Endothelial cell of hepatic sinusoid (primary cell): Measurements from ENCODE around the gene IGLL1.

Source experiments
- in situ Hi-C: cut with HindIII; loops from 2 replicates; pipeline ENCODE4 v1.10.0; 2017; ENCODE audit warnings: low sequenced_read_pairs

Gene IGLL1

GRCh38 chr22:23530766-23531282 lies 49.3 kb downstream of the IGLL1 start:
- in situ Hi-C loops = no loop called here

- in situ Hi-C loops = no loop called here
These were observed 50.0 kb downstream of the IGLL1 start for GRCh38 chr22:23530106-23530505.

- in situ Hi-C loops = no loop called here
These were observed 50.7 kb downstream of the IGLL1 start for GRCh38 chr22:23529166-23530103.

GRCh38 chr22:23527971-23528740 lies 51.9 kb downstream of the IGLL1 start:
- in situ Hi-C loops = no loop called here

GRCh38 chr22:23526596-23527316 lies 53.3 kb downstream of the IGLL1 start:
- in situ Hi-C loops = no loop called here

- in situ Hi-C loops = no loop called here
These were observed 54.6 kb downstream of the IGLL1 start for GRCh38 chr22:23525510-23525909.

GRCh38 chr22:23524226-23524625 lies 55.9 kb downstream of the IGLL1 start:
- in situ Hi-C loops = no loop called here

GRCh38 chr22:23523713-23524112 lies 56.4 kb downstream of the IGLL1 start:
- in situ Hi-C loops = no loop called here
